ENCODE data around the gene GRID2. TPM values are rescaled to one million over a fixed set of nuclear protein-coding genes. Genes with fewer than 3 reads are reported as not detected.

GRID2 gene
- total and polyA plus RNA-seq, 9 of the 15 experiments (the other 6 are each of a cell fraction or from before 2014, with no cell fraction given), result 0.04 TPM; not detected in 7

DNA sequence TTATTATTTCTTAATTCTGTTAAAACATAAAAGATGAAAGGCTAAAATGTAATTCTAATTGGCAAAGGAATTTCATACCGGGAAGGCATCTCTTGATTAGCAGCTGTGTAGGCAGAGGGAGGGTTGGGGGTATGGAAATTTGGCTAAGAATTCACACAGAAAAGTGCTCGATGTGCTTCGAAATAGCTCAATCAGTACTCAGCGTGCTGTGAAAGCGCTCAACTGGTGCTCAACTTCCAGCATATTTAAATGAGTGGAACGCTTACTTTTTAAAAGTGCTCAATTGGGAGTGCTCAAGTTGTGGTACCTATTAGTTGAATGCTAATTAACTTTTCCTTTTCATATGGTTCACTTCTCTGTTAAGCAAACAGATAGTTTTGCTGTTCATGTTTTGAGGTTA is 828.9 kb downstream of the GRID2 start:
- no peak overlapping the region for H3K9ac ChIP-seq (ENCODE audit: insufficient read depth in 1 of 2, low read depth in 2 of 2, low read length in 2 of 2)
- intact Hi-C loops (cut with micrococcal nuclease) (no loop called here), in situ Hi-C loops (cut with MboI) (no loop called here)
- H4K20me1 ChIP-seq (replicated peaks; ENCODE audit: control insufficient read depth, insufficient read depth, low read length), result no peaks in the 10 kb centered on the region
- BruUV-seq (replicated peaks), result no TSS peak
- H3K4me3 ChIP-seq, result no peak overlapping the region
- no peaks in the 10 kb centered on the region for H3K4me1 ChIP-seq (replicated peaks in 1 of 2; ENCODE audit: control insufficient read depth in 2 of 2, insufficient read depth in 2 of 2, low read length in 2 of 2)
- no peaks in the 10 kb centered on the region for H3K79me2 ChIP-seq (ENCODE audit: control insufficient read depth, insufficient read depth, low read length)
- H3K4me2 ChIP-seq (ENCODE audit: insufficient read depth, low read length), result no peak overlapping the region
- H3K27me3 ChIP-seq (ENCODE audit: control insufficient read depth in 2 of 2, insufficient read depth in 2 of 2, low read length in 2 of 2), result no peaks in the 10 kb centered on the region
- no peaks in the 10 kb centered on the region for H3K9me1 ChIP-seq (ENCODE audit: control insufficient read depth, insufficient read depth, low read length)
- CTCF ChIA-PET (ENCODE audit: low intra/inter-chr PET ratio), result no interaction called here
- FAIRE-seq, result no peak
- WGBS (ENCODE audit: insufficient coverage, low coverage, missing lambda C conversion rate), result 4% methylated on average over 6 of the region's 6 CpGs
- H3K27ac ChIP-seq (ENCODE audit: extremely low read depth, low read depth, low read length), result no peak overlapping the region
- ATAC-seq, result no peak
- no peak for DNase-seq (ENCODE audit: extremely low read depth in 1 of 4, low spot score in 3 of 4)
- no peaks in the 10 kb centered on the region for H3K36me3 ChIP-seq (ENCODE audit: control insufficient read depth, insufficient read depth, low read length)
- no peak overlapping the region for H2AFZ ChIP-seq (ENCODE audit: low read depth, low read length)
- POLR2A ChIA-PET, result no interaction called here
- TF ChIP-seq ZNF143 (CRISPR knock-in tag; IDR thresholded peaks at IDR 0.05), result no peak
- TF ChIP-seq JUND (IDR thresholded peaks at IDR 0.05; ENCODE audit: borderline replicate concordance, low read depth, low read length), result no peak
- no peak for TF ChIP-seq JUND (tag; IDR thresholded peaks at IDR 0.05; ENCODE audit: borderline replicate concordance, low read depth, low read length)
- no peak for TF ChIP-seq POLR3A (IDR thresholded peaks at IDR 0.05; ENCODE audit: borderline replicate concordance, extremely low read depth, insufficient read depth, insufficient read length)
- TF ChIP-seq KLF16 (IDR thresholded peaks at IDR 0.05), result no peak
- no peak for TF ChIP-seq ZNF316 (IDR thresholded peaks at IDR 0.05)
- TF ChIP-seq, protein P1, sequence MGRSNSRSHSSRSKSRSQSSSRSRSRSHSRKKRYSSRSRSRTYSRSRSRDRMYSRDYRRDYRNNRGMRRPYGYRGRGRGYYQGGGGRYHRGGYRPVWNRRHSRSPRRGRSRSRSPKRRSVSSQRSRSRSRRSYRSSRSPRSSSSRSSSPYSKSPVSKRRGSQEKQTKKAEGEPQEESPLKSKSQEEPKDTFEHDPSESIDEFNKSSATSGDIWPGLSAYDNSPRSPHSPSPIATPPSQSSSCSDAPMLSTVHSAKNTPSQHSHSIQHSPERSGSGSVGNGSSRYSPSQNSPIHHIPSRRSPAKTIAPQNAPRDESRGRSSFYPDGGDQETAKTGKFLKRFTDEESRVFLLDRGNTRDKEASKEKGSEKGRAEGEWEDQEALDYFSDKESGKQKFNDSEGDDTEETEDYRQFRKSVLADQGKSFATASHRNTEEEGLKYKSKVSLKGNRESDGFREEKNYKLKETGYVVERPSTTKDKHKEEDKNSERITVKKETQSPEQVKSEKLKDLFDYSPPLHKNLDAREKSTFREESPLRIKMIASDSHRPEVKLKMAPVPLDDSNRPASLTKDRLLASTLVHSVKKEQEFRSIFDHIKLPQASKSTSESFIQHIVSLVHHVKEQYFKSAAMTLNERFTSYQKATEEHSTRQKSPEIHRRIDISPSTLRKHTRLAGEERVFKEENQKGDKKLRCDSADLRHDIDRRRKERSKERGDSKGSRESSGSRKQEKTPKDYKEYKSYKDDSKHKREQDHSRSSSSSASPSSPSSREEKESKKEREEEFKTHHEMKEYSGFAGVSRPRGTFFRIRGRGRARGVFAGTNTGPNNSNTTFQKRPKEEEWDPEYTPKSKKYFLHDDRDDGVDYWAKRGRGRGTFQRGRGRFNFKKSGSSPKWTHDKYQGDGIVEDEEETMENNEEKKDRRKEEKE (IDR thresholded peaks at IDR 0.05; ENCODE audit: borderline replicate concordance in 1 of 2, control insufficient read depth in 1 of 2, low read depth in 2 of 2, low read length in 1 of 2), result no peak
- no peak for TF ChIP-seq SAFB2 (IDR thresholded peaks at IDR 0.05; ENCODE audit: borderline replicate concordance, low read depth, low read length, severe bottlenecking)
- TF ChIP-seq KHSRP (IDR thresholded peaks at IDR 0.05), result no peak
- TF ChIP-seq PPARD (CRISPR knock-in tag; IDR thresholded peaks at IDR 0.05), result no peak
- no peak for TF ChIP-seq SMARCC2 (IDR thresholded peaks at IDR 0.05; ENCODE audit: low read depth)
- H3K9me3 ChIP-seq (replicated peaks; ENCODE audit: control insufficient read depth, insufficient read depth, low read depth, low read length), result no peaks in the 10 kb centered on the region
